DOHH2 (cell line): Measurements from ENCODE around the gene TRIOBP.
"Not testable (repeated sequence)": the region's sequence is repeated elsewhere in the genome, so short reads cannot be mapped to it uniquely, and the experiment has no call there.

Experiments
- H3F3A ChIP-seq: fragments of 200-600 bp; sonication (generic), shearing (Covaris generic); 2 replicates; pipeline ENCODE4 v1.6.0; 2016; ENCODE audit warnings: antibody characterized with exemption, mild to moderate bottlenecking; ENCODE audit not compliant: control insufficient read depth, insufficient read depth
- H3K27ac ChIP-seq: fragments of 200-600 bp; sonication (generic); 2 replicates; pipeline ENCODE4 v1.5.1; 2014; ENCODE audit warnings: low read depth, mild to moderate bottlenecking, low read length, moderate library complexity
- H3K27me3 ChIP-seq: fragments of 200-600 bp; sonication (generic); 2 replicates; pipeline ENCODE4 v1.6.1; 2014; ENCODE audit warnings: mild to moderate bottlenecking, low read length, mixed read lengths; ENCODE audit not compliant: control insufficient read depth
- H3K36me3 ChIP-seq: fragments of 200-600 bp; sonication (generic); 2 replicates; pipeline ENCODE4 v1.6.1; 2014; ENCODE audit warnings: mild to moderate bottlenecking, low read length, moderate library complexity, mixed read lengths; ENCODE audit not compliant: control insufficient read depth
- H3K4me1 ChIP-seq: fragments of 200-600 bp; sonication (generic); 2 replicates; pipeline ENCODE4 v1.6.1; 2014; ENCODE audit warnings: mild to moderate bottlenecking, low read length, mixed read lengths; ENCODE audit not compliant: control insufficient read depth
- H3K4me2 ChIP-seq: fragments of 200-600 bp; sonication (generic); 2 replicates; pipeline ENCODE4 v1.6.0; 2014; ENCODE audit warnings: mild to moderate bottlenecking, low read length, moderate library complexity
- H3K4me3 ChIP-seq: fragments of 200-600 bp; sonication (generic); 2 replicates; pipeline ENCODE4 v1.5.1; 2014; ENCODE audit warnings: mild to moderate bottlenecking, low read length, mixed read lengths
- H3K79me2 ChIP-seq: fragments of 200-600 bp; sonication (generic); 2 replicates; pipeline ENCODE4 v1.6.1; 2014; ENCODE audit warnings: mild to moderate bottlenecking, low read length, mixed read lengths; ENCODE audit not compliant: control insufficient read depth
- H3K9me2 ChIP-seq: fragments of 200-600 bp; sonication (generic); replicated peaks from 2 replicates; pipeline ENCODE4 v1.6.1; 2014; ENCODE audit warnings: mild to moderate bottlenecking, low read length, mixed read lengths; ENCODE audit not compliant: control insufficient read depth
- H3K9me3 ChIP-seq: fragments of 200-600 bp; sonication (generic); 2 replicates; pipeline ENCODE4 v1.6.1; 2014; ENCODE audit warnings: antibody characterized with exemption, low read length, mixed read lengths; ENCODE audit not compliant: control insufficient read depth, insufficient read depth
- H4K20me1 ChIP-seq: fragments of 200-600 bp; sonication (generic); 2 replicates; pipeline ENCODE4 v1.6.0; 2014; ENCODE audit warnings: low read depth, mild to moderate bottlenecking, antibody characterized with exemption, low read length, moderate library complexity; ENCODE audit not compliant: control insufficient read depth, insufficient read depth
- EZH2phosphoT487 ChIP-seq: fragments of 200-600 bp; sonication (generic); IDR thresholded peaks from 2 replicates; pipeline ENCODE4 v1.6.1; 2017; ENCODE audit warnings: borderline replicate concordance, mild to moderate bottlenecking, antibody characterized with exemption, low read length, moderate library complexity, mixed read lengths
- TF ChIP-seq, protein P1 (sequence below): fragments of 200-600 bp; sonication (generic); IDR thresholded peaks from one replicate; pipeline ENCODE4 v1.5.1; 2014; ENCODE audit warnings: antibody characterized with exemption, mild to moderate bottlenecking, low read depth, low read length; ENCODE audit not compliant: poor library complexity, severe bottlenecking

Gene TRIOBP

DNA sequence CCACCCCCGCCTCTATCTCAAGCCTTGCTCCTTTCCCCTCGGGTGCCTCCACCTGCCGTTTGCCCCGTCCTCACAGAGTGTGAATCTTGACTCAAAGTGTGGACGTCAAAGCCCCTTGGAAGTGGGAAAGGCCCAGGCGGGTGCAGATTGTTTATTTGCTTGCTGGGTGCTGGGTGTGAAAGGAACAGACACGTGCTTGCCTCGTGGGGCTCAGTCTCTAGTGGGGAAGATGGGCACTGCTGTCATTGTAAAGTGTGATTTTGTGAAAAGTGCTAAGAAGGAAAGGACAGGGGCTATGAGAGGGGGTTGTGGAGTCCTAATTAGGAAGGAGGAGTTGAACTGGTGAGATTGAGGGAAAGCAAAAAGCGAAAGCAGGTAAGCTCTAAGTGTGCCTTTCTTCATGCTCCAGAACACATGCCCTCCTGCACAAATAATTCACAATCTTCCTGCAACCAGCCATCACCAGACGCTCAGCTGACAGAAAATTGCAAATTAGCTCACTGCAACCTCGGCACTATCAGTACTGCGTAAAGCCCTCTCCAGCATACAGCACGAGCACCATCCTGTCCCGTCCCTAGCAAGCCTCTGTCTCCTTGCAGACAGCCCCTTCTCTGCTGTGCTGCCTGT, 101.1 kb downstream of the TRIOBP start:
- H3K79me2 ChIP-seq = no peaks in the 10 kb centered on the region
- H3K27ac ChIP-seq = no peak overlapping the region
- TF ChIP-seq EZH2phosphoT487 = no peak
- H3K4me2 ChIP-seq = peak overlapping the region; percentile 39
- H4K20me1 ChIP-seq = no peaks in the 10 kb centered on the region
- no peaks in the 10 kb centered on the region for H3K9me2 ChIP-seq
- peaks cover 19% of the 10 kb centered on the region for H3K27me3 ChIP-seq
- H3K36me3 ChIP-seq = no peaks in the 10 kb centered on the region
- H3K4me1 ChIP-seq = peaks cover 9% of the 10 kb centered on the region
- peak overlapping the region; percentile 17; the same call in 1 of the 2 replicates for H3K4me3 ChIP-seq
- H3K9me3 ChIP-seq = no peaks in the 10 kb centered on the region
- no peaks in the 10 kb centered on the region for H3F3A ChIP-seq

DNA sequence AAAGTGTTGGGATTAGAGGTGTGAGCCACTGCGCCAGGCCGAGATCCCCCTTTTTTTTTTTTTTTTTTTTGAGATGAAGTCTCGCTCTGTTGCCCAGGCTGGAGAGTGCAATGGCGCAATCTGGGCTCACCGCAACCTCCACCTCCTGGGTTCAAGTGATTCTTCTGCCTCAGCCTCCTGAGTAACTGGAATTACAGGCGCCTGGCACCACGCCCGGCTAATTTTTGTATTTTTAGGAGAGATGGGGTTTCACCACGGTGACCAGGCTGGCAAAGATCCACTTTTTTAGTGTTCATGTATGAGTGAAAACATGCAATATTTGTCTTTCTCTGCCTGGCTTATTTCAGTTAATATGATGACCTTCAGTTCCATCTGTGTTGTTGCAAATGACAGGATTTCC, 103.1 kb downstream of the TRIOBP start:
- not testable (repeated sequence) for H3F3A ChIP-seq, H3K9me3 ChIP-seq, H3K79me2 ChIP-seq, H3K9me2 ChIP-seq, H3K4me3 ChIP-seq, H3K4me2 ChIP-seq, H4K20me1 ChIP-seq, H3K27ac ChIP-seq, H3K4me1 ChIP-seq, H3K36me3 ChIP-seq
- peaks cover 37% of the 10 kb centered on the region for H3K27me3 ChIP-seq

DNA sequence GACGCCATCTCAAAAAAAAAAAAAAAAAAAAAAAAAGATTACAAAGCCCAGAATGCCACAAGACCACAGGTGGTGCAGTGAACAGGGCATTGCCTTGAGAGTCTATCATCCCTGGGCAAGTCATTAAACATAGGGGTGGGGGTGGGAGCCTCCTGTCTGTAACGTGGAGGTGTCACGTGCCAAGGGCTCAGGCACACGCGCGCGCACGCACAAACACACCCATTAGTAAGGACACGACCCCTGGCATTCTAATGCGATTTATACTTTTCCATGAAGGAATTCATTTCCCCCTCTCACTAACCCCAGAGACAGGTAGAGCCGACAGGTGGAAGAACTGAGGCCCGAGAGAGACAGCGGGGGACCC, 105.1 kb downstream of the TRIOBP start:
- no peak overlapping the region for H3K4me3 ChIP-seq
- no peak overlapping the region for H3K4me2 ChIP-seq
- H3K4me1 ChIP-seq = peaks cover 16% of the 10 kb centered on the region
- H3K27ac ChIP-seq = no peak overlapping the region
- H3K36me3 ChIP-seq = no peaks in the 10 kb centered on the region
- no peaks in the 10 kb centered on the region for H3K9me3 ChIP-seq
- TF ChIP-seq EZH2phosphoT487 = no peak
- TF ChIP-seq, protein P1, sequence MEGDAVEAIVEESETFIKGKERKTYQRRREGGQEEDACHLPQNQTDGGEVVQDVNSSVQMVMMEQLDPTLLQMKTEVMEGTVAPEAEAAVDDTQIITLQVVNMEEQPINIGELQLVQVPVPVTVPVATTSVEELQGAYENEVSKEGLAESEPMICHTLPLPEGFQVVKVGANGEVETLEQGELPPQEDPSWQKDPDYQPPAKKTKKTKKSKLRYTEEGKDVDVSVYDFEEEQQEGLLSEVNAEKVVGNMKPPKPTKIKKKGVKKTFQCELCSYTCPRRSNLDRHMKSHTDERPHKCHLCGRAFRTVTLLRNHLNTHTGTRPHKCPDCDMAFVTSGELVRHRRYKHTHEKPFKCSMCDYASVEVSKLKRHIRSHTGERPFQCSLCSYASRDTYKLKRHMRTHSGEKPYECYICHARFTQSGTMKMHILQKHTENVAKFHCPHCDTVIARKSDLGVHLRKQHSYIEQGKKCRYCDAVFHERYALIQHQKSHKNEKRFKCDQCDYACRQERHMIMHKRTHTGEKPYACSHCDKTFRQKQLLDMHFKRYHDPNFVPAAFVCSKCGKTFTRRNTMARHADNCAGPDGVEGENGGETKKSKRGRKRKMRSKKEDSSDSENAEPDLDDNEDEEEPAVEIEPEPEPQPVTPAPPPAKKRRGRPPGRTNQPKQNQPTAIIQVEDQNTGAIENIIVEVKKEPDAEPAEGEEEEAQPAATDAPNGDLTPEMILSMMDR = no peak
- H3K27me3 ChIP-seq = peaks cover 56% of the 10 kb centered on the region
- peaks cover under 1% of the 10 kb centered on the region; the same call in 1 of the 2 replicates for H3F3A ChIP-seq
- H3K79me2 ChIP-seq = no peaks in the 10 kb centered on the region
- no peaks in the 10 kb centered on the region for H3K9me2 ChIP-seq
- no peaks in the 10 kb centered on the region for H4K20me1 ChIP-seq

DNA sequence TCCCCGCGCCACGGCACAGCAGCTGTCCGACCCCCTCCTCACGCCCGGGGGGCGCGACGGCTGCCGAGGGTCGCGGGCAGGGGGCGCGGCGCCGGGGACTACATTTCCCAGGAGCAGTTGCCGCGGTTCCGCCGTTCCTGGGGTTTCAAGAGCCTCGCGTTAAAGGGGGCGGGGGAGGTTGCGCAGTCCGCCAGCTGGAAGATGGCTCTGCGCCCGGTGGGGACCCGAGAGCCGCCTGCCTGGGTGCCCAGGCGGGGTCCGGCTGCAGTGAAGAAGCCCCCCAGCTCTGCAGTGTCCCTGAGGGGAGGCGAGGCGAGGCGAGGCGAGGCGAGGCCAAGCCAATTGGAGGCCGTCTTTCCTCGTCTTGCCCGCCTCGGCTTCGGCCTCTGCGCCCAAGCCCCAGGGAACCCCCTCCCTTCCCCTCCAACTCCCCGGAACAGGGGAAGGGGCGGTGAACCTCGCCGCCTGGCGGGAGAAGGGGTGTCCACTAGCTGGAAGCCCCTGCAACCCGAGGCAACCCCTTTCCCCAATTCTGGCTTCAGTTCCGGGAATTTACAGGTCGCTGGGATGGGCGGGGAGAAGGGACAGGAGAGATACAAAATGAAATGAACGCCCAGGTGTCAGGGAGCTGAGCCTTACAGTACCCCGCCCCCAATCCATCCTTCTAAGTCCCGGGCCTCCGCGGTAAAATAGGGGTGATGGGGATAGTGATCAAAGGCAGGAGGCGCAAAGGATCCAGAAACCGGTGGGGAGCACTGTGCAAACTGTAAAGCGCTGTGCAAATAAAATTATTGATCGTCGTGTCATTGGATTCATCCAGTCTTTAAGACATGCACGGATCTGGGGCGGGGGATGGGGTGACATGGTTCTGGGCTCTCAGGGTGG, 105.7 kb downstream of the TRIOBP start:
- no peaks in the 10 kb centered on the region for H3K9me3 ChIP-seq
- H3F3A ChIP-seq = peaks cover 2% of the 10 kb centered on the region; the same call in 1 of the 2 replicates
- H4K20me1 ChIP-seq = no peaks in the 10 kb centered on the region
- H3K27ac ChIP-seq = no peak overlapping the region
- peaks cover 22% of the 10 kb centered on the region for H3K4me1 ChIP-seq
- no peak overlapping the region for H3K4me3 ChIP-seq
- H3K36me3 ChIP-seq = no peaks in the 10 kb centered on the region
- TF ChIP-seq, protein P1 = no peak
- TF ChIP-seq EZH2phosphoT487 = no peak
- H3K79me2 ChIP-seq = no peaks in the 10 kb centered on the region
- H3K9me2 ChIP-seq = no peaks in the 10 kb centered on the region
- H3K4me2 ChIP-seq = no peak overlapping the region
- H3K27me3 ChIP-seq = peaks cover 62% of the 10 kb centered on the region
